Endothelial cell (in vitro differentiated cells): Measurements from ENCODE around the gene EFCAB6. TPM values are rescaled to one million over a fixed set of nuclear protein-coding genes. Genes with fewer than 3 reads are reported as not detected.

Experiments
- DNase-seq: peaks from one replicate; pipeline ENCODE4 v3.0.0; 2021; ENCODE audit warnings: low spot score
- H3K27ac Mint-ChIP-seq: one replicate; pipeline ENCODE4 v1.8.0; 2021; ENCODE audit warnings: mixed read lengths, inconsistent platforms; ENCODE audit not compliant: unreplicated experiment
- H3K27me3 Mint-ChIP-seq: one replicate; pipeline ENCODE4 v1.8.0; 2021; ENCODE audit warnings: mild to moderate bottlenecking, moderate library complexity, mixed read lengths, inconsistent platforms; ENCODE audit not compliant: unreplicated experiment
- H3K36me3 Mint-ChIP-seq: one replicate; pipeline ENCODE4 v1.8.0; 2021; ENCODE audit warnings: mild to moderate bottlenecking, low read depth, mixed read lengths, inconsistent platforms; ENCODE audit not compliant: unreplicated experiment
- H3K4me1 Mint-ChIP-seq: one replicate; pipeline ENCODE4 v1.8.0; 2021; ENCODE audit warnings: mild to moderate bottlenecking, mixed read lengths, inconsistent platforms; ENCODE audit not compliant: unreplicated experiment
- H3K4me3 Mint-ChIP-seq: one replicate; pipeline ENCODE4 v1.8.0; 2021; ENCODE audit warnings: mild to moderate bottlenecking, mixed read lengths, inconsistent platforms; ENCODE audit not compliant: unreplicated experiment
- H3K9me3 Mint-ChIP-seq: one replicate; pipeline ENCODE4 v1.8.0; 2021; ENCODE audit warnings: mixed read lengths, inconsistent platforms; ENCODE audit not compliant: unreplicated experiment
- CTCF ChIP-seq: fragments of 200-600 bp; sonication (generic); IDR thresholded peaks from one replicate; pipeline ENCODE4 v1.5.0; 2021; ENCODE audit warnings: antibody characterized with exemption; ENCODE audit not compliant: unreplicated experiment
- total RNA-seq: library from RNA; stranded (reverse); fragmentation: NEBNext Ultra II Directional; extraction: Animal tissue kit (Norgen Biotek cat#: 25700); gene quantifications from one replicate; pipeline ENCODE4 v1.2.1, GENCODE V29; 2021; ENCODE audit not compliant: unreplicated experiment

Gene EFCAB6
- total RNA-seq, 1 donor from 2014 or later: 0.69 TPM

- DNase-seq: peak; percentile 50
- Mint-ChIP-seq H3K36me3 (no peaks in the 10 kb centered on the region), H3K9me3 (no peaks in the 10 kb centered on the region), H3K27ac (no peak overlapping the region), H3K27me3 (no peaks in the 10 kb centered on the region), H3K4me3 (no peak overlapping the region), H3K4me1 (no peaks in the 10 kb centered on the region)
- TF ChIP-seq CTCF: no peak
These were observed 219.6 kb downstream of the EFCAB6 start for GRCh38 chr22:43592476-43592875.

GRCh38 chr22:43591380-43591779, 220.7 kb downstream of the EFCAB6 start:
- no peak for TF ChIP-seq CTCF

GRCh38 chr22:43587574-43587973, 224.5 kb downstream of the EFCAB6 start:
- TF ChIP-seq CTCF: no peak
- Mint-ChIP-seq H3K36me3 (no peaks in the 10 kb centered on the region), H3K4me1 (no peaks in the 10 kb centered on the region), H3K27ac (no peak overlapping the region), H3K9me3 (peaks cover under 1% of the 10 kb centered on the region), H3K27me3 (no peaks in the 10 kb centered on the region), H3K4me3 (no peak overlapping the region)
- no peak for DNase-seq

More at GRCh38 chr22:43591380-43591779, 220.7 kb downstream of the EFCAB6 start:
- Mint-ChIP-seq H3K4me1 (no peaks in the 10 kb centered on the region), H3K27ac (no peak overlapping the region), H3K9me3 (no peaks in the 10 kb centered on the region), H3K4me3 (no peak overlapping the region), H3K36me3 (no peaks in the 10 kb centered on the region), H3K27me3 (no peaks in the 10 kb centered on the region)
- no peak for DNase-seq

GRCh38 chr22:43583501-43583900, 228.6 kb downstream of the EFCAB6 start:
- no peaks in the 10 kb centered on the region for H3K36me3 Mint-ChIP-seq
- H3K4me1 Mint-ChIP-seq: no peaks in the 10 kb centered on the region
- H3K27ac Mint-ChIP-seq: no peak overlapping the region
- peaks cover 5% of the 10 kb centered on the region for H3K9me3 Mint-ChIP-seq
- peaks cover 3% of the 10 kb centered on the region for H3K27me3 Mint-ChIP-seq
- H3K4me3 Mint-ChIP-seq: no peak overlapping the region
- no peak for DNase-seq
- no peak for TF ChIP-seq CTCF

- no peaks in the 10 kb centered on the region for H3K36me3 Mint-ChIP-seq
- TF ChIP-seq CTCF: no peak
- H3K9me3 Mint-ChIP-seq: peaks cover 5% of the 10 kb centered on the region
- H3K4me3 Mint-ChIP-seq: no peak overlapping the region
- no peaks in the 10 kb centered on the region for H3K4me1 Mint-ChIP-seq
- H3K27me3 Mint-ChIP-seq: peaks cover 3% of the 10 kb centered on the region
- no peak overlapping the region for H3K27ac Mint-ChIP-seq
- DNase-seq: no peak
These were observed 229.7 kb downstream of the EFCAB6 start for GRCh38 chr22:43582394-43582793.
